HCT116 (cell line): ENCODE data around the gene CLEC19A. TPM values are rescaled to one million over a fixed set of nuclear protein-coding genes. Genes with fewer than 3 reads are reported as not detected.

Experiments used
- ATAC-seq: fragments of 200-7000 bp; cut with Tn5 transposase; 2 replicates; pipeline ENCODE4 v1.9.1; 2020; ENCODE audit warnings: mild to moderate bottlenecking, moderate library complexity
- BruUV-seq: library from RNA; stranded (reverse); fragments of 400-500 nt; replicated peaks from 2 replicates; lab custom pipeline; 2021; lab: Mats Ljungman, UMichigan
- CTCF ChIA-PET: fragments of 300-600 bp; sonication (Branson Sonifier 250); formaldehyde crosslinking; loops from one replicate; lab custom pipeline; 2021; ENCODE audit warnings: antibody characterized with exemption; lab: Charles Lee
- POLR2A ChIA-PET: fragments of 300-600, 350-600 bp; sonication (Branson Sonifier 250); formaldehyde crosslinking; loops from one replicate; lab custom pipeline; 2021; ENCODE audit warnings: antibody characterized with exemption; lab: Charles Lee
- RAD21 ChIA-PET, 2 experiments: fragments of 300-600 bp; sonication (Branson Sonifier 250); formaldehyde crosslinking; loops; one replicate each; lab custom pipeline; 2023; ENCODE audit warnings: low total read pairs in 2 of 2; ENCODE audit not compliant: uncharacterized antibody in 2 of 2, unreplicated experiment in 2 of 2, low non-redundant PET in 1 of 2; lab: Charles Lee
- DNase-seq: peaks from one replicate; pipeline ENCODE4 v3.0.0-alpha.2; 2010; ENCODE audit warnings: low read depth, low spot score
- H2AFZ ChIP-seq: fragments of 200-600 bp; shearing (Covaris generic), sonication (generic); 2 replicates; pipeline ENCODE4 v1.6.1; 2017; ENCODE audit warnings: low read depth, mixed run types, mixed read lengths, antibody characterized with exemption, low read length; ENCODE audit not compliant: poor library complexity, severe bottlenecking
- H3K27ac ChIP-seq: 2 replicates; pipeline ENCODE4 v1.5.1; 2012; ENCODE audit warnings: low read depth, low read length
- H3K27me3 ChIP-seq: fragments of 200-600 bp; sonication (generic); 2 replicates; pipeline ENCODE4 v1.6.1; 2016; ENCODE audit warnings: mixed run types, low read length, mixed read lengths; ENCODE audit not compliant: insufficient read depth
- H3K36me3 ChIP-seq, 2 experiments: fragments of 200-500 bp in 1 of 2; fragments of 200-600 bp in 1 of 2; sonication (Bioruptor generic) in 1 of 2; sonication (generic) in 1 of 2; 2 replicates each; pipeline versions ENCODE4 v1.5.1 to v1.6.1; 2014 to 2016; ENCODE audit warnings: low read length in 2 of 2, inconsistent platforms in 1 of 2, mixed read lengths in 1 of 2, mixed run types in 1 of 2; ENCODE audit not compliant: insufficient read depth in 2 of 2, control insufficient read depth in 1 of 2
- H3K4me1 ChIP-seq, 2 experiments: fragments of 200-600 bp in 1 of 2; sonication (generic) in 1 of 2; 2 replicates each; pipeline versions ENCODE4 v1.5.1 to v1.6.1; 2012 to 2017; ENCODE audit warnings: low read length in 2 of 2, inconsistent platforms in 1 of 2, mild to moderate bottlenecking in 1 of 2, mixed read lengths in 1 of 2, mixed run types in 1 of 2, moderate library complexity in 1 of 2; ENCODE audit not compliant: insufficient read depth in 2 of 2, control insufficient read depth in 1 of 2
- H3K4me2 ChIP-seq: fragments of 200-600 bp; sonication (generic); 2 replicates; pipeline ENCODE4 v1.6.1; 2017; ENCODE audit warnings: mixed run types, low read length, mixed read lengths
- H3K4me3 ChIP-seq, 2 experiments: fragments of 200-600 bp in 1 of 2; sonication (generic) in 1 of 2; replicated peaks in 1 of 2; 2 replicates each; pipeline ENCODE4 v1.5.1; 2011 to 2016; ENCODE audit warnings: low read length in 2 of 2, control low read depth in 1 of 2, low read depth in 1 of 2, mild to moderate bottlenecking in 1 of 2, mixed read lengths in 1 of 2, mixed run types in 1 of 2
- H3K79me2 ChIP-seq: fragments of 200-600 bp; sonication (generic); 2 replicates; pipeline ENCODE4 v1.6.1; 2017; ENCODE audit warnings: mild to moderate bottlenecking, mixed run types, low read length, moderate library complexity, mixed read lengths; ENCODE audit not compliant: insufficient read depth
- H3K9ac ChIP-seq: fragments of 200-600 bp; sonication (generic); 2 replicates; pipeline ENCODE4 v1.6.1; 2016; ENCODE audit warnings: low read length, mixed read lengths
- H3K9me2 ChIP-seq: fragments of 200-600 bp; sonication (generic), shearing (Covaris generic); 2 replicates; pipeline ENCODE4 v1.6.1; 2017; ENCODE audit warnings: mixed run types, mild to moderate bottlenecking, moderate library complexity; ENCODE audit not compliant: insufficient read depth
- H3K9me3 ChIP-seq, 2 experiments: fragments of 200-500 bp in 1 of 2; fragments of 200-600 bp in 1 of 2; sonication (Bioruptor generic) in 1 of 2; sonication (generic) in 1 of 2; 2 replicates each; pipeline ENCODE4 v1.6.1; 2014 to 2017; ENCODE audit warnings: low read length in 2 of 2, mixed read lengths in 2 of 2, inconsistent platforms in 1 of 2, low read depth in 1 of 2, mild to moderate bottlenecking in 1 of 2, mixed run types in 1 of 2, moderate library complexity in 1 of 2; ENCODE audit not compliant: control insufficient read depth in 1 of 2, insufficient read depth in 1 of 2
- H4K20me1 ChIP-seq: fragments of 200-600 bp; sonication (generic), shearing (Covaris generic); 2 replicates; pipeline ENCODE4 v1.6.1; 2017; ENCODE audit warnings: mixed run types, mild to moderate bottlenecking, moderate library complexity; ENCODE audit not compliant: insufficient read depth
- ATF3 ChIP-seq: IDR thresholded peaks from 2 replicates; pipeline ENCODE4 v1.6.1; 2012
- CBX3 ChIP-seq: IDR thresholded peaks from 2 replicates; pipeline ENCODE4 v1.6.1; 2012; ENCODE audit warnings: low read depth
- ELF1 ChIP-seq: IDR thresholded peaks from 2 replicates; pipeline ENCODE4 v1.6.1; 2012; ENCODE audit warnings: low read depth, borderline replicate concordance
- EZH2phosphoT487 ChIP-seq: fragments of 200-600 bp; IDR thresholded peaks from 2 replicates; pipeline ENCODE4 v1.6.1; 2018; ENCODE audit warnings: antibody characterized with exemption, borderline replicate concordance
- JUND ChIP-seq: IDR thresholded peaks from 2 replicates; pipeline ENCODE4 v1.6.1; 2012
- POLR2A ChIP-seq: IDR thresholded peaks from 2 replicates; pipeline ENCODE4 v1.7.0; 2011; ENCODE audit warnings: borderline replicate concordance; ENCODE audit not compliant: insufficient read depth, insufficient read length; ENCODE audit errors: extremely low read depth
- POLR2AphosphoS5 ChIP-seq: IDR thresholded peaks from 2 replicates; pipeline ENCODE4 v1.6.1; 2011; ENCODE audit warnings: mild to moderate bottlenecking, low read depth, low read length, moderate library complexity
- RAD21 ChIP-seq: IDR thresholded peaks from 2 replicates; pipeline ENCODE4 v1.6.1; 2012; ENCODE audit warnings: low read depth, mild to moderate bottlenecking
- TCF7L2 ChIP-seq: IDR thresholded peaks from 2 replicates; pipeline ENCODE4 v1.7.0; 2011; ENCODE audit warnings: borderline replicate concordance, inconsistent platforms; ENCODE audit not compliant: insufficient read depth, insufficient read length; ENCODE audit errors: extremely low read depth
- ZFX ChIP-seq: fragments of 450-650 bp; IDR thresholded peaks from 2 replicates; pipeline ENCODE4 v1.6.1; 2017
- ZNF274 ChIP-seq: fragments of 200-500 bp; sonication (Bioruptor generic); IDR thresholded peaks from 2 replicates; pipeline ENCODE4 v1.6.1; 2014; ENCODE audit warnings: mild to moderate bottlenecking, low read depth, low read length, inconsistent platforms
- intact Hi-C: fragments of 100-400 bp; cut with micrococcal nuclease; formaldehyde crosslinking; loops from 2 replicates; pipeline ENCODE4 v1.10.0; 2022
- total RNA-seq: library from RNA; stranded (reverse); gene quantifications from one replicate; pipeline ENCODE4 v1.2.1, GENCODE V29; 2021; ENCODE audit not compliant: unreplicated experiment
- TF ChIP-seq, protein P1 (sequence below): IDR thresholded peaks from 2 replicates; pipeline ENCODE4 v1.6.1; 2011; ENCODE audit warnings: mild to moderate bottlenecking, low read length, moderate library complexity; ENCODE audit not compliant: insufficient replicate concordance; ENCODE audit errors: extremely low read depth
- TF ChIP-seq, protein P2 (sequence below): IDR thresholded peaks from 2 replicates; pipeline ENCODE4 v1.6.1; 2012
- TF ChIP-seq, protein P3 (sequence below): IDR thresholded peaks from 2 replicates; pipeline ENCODE4 v1.6.1; 2012; ENCODE audit warnings: low read depth

Gene CLEC19A
- total RNA-seq, 1 experiment from 2014 or later, result not detected

- Histone ChIP-seq H2AFZ (no peak overlapping the region), H3K9ac (no peak overlapping the region), H3K36me3 (no peaks in the 10 kb centered on the region), H3K79me2 (no peaks in the 10 kb centered on the region), H3K4me1 (peaks cover 10% of the 10 kb centered on the region in 2 experiments; a peak in 3 of 4 replicates), H3K4me3 (no peak overlapping the region), H3K9me3 (no peaks in the 10 kb centered on the region), H3K27me3 (peaks cover 16% of the 10 kb centered on the region; the same call in 1 of the 2 replicates), H3K27ac (no peak overlapping the region), H4K20me1 (no peaks in the 10 kb centered on the region), H3K9me2 (no peaks in the 10 kb centered on the region), H3K4me2 (no peak overlapping the region)
- ChIA-PET CTCF (no interaction called here), POLR2A (no interaction called here), RAD21 (no interaction called here)
- intact Hi-C loops, result no loop called here
- no TSS peak for BruUV-seq
- TF ChIP-seq JUND, result no peak
- TF ChIP-seq, protein P1, sequence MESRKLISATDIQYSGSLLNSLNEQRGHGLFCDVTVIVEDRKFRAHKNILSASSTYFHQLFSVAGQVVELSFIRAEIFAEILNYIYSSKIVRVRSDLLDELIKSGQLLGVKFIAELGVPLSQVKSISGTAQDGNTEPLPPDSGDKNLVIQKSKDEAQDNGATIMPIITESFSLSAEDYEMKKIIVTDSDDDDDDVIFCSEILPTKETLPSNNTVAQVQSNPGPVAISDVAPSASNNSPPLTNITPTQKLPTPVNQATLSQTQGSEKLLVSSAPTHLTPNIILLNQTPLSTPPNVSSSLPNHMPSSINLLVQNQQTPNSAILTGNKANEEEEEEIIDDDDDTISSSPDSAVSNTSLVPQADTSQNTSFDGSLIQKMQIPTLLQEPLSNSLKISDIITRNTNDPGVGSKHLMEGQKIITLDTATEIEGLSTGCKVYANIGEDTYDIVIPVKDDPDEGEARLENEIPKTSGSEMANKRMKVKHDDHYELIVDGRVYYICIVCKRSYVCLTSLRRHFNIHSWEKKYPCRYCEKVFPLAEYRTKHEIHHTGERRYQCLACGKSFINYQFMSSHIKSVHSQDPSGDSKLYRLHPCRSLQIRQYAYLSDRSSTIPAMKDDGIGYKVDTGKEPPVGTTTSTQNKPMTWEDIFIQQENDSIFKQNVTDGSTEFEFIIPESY, result no peak
- no peak for ATAC-seq
- no peak for DNase-seq
These were observed 6.7 kb downstream of the CLEC19A start for GRCh38 chr16:19292186-19292585.

GRCh38 chr16:19294156-19294649 is 8.7 kb downstream of the CLEC19A start:
- no peak for ATAC-seq
- H3K27ac ChIP-seq, result no peak overlapping the region
- ChIA-PET POLR2A (no interaction called here), RAD21 (no interaction called here), CTCF (no interaction called here)
- no peaks in the 10 kb centered on the region for H3K79me2 ChIP-seq
- DNase-seq, result no peak
- no peak overlapping the region for H2AFZ ChIP-seq
- no peak overlapping the region for H3K4me2 ChIP-seq
- no peak overlapping the region for H3K9ac ChIP-seq
- H4K20me1 ChIP-seq, result no peaks in the 10 kb centered on the region
- intact Hi-C loops, result no loop called here
- H3K36me3 ChIP-seq, result no peaks in the 10 kb centered on the region
- peaks cover 16% of the 10 kb centered on the region; the same call in 1 of the 2 replicates for H3K27me3 ChIP-seq
- H3K4me3 ChIP-seq, result no peak overlapping the region
- no TSS peak for BruUV-seq
- no peaks in the 10 kb centered on the region for H3K9me2 ChIP-seq
- H3K9me3 ChIP-seq, result no peaks in the 10 kb centered on the region
- H3K4me1 ChIP-seq, result peaks cover 10% of the 10 kb centered on the region in 2 experiments; a peak in 3 of 4 replicates
- TF ChIP-seq POLR2AphosphoS5 (no peak), POLR2A (no peak), JUND (no peak), ATF3 (no peak), ZNF274 (no peak), CBX3 (no peak), RAD21 (no peak), EZH2phosphoT487 (no peak), TCF7L2 (no peak), ZFX (no peak), ELF1 (no peak)
- TF ChIP-seq, protein P2, sequence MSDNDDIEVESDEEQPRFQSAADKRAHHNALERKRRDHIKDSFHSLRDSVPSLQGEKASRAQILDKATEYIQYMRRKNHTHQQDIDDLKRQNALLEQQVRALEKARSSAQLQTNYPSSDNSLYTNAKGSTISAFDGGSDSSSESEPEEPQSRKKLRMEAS, result no peak
- TF ChIP-seq, protein P3, sequence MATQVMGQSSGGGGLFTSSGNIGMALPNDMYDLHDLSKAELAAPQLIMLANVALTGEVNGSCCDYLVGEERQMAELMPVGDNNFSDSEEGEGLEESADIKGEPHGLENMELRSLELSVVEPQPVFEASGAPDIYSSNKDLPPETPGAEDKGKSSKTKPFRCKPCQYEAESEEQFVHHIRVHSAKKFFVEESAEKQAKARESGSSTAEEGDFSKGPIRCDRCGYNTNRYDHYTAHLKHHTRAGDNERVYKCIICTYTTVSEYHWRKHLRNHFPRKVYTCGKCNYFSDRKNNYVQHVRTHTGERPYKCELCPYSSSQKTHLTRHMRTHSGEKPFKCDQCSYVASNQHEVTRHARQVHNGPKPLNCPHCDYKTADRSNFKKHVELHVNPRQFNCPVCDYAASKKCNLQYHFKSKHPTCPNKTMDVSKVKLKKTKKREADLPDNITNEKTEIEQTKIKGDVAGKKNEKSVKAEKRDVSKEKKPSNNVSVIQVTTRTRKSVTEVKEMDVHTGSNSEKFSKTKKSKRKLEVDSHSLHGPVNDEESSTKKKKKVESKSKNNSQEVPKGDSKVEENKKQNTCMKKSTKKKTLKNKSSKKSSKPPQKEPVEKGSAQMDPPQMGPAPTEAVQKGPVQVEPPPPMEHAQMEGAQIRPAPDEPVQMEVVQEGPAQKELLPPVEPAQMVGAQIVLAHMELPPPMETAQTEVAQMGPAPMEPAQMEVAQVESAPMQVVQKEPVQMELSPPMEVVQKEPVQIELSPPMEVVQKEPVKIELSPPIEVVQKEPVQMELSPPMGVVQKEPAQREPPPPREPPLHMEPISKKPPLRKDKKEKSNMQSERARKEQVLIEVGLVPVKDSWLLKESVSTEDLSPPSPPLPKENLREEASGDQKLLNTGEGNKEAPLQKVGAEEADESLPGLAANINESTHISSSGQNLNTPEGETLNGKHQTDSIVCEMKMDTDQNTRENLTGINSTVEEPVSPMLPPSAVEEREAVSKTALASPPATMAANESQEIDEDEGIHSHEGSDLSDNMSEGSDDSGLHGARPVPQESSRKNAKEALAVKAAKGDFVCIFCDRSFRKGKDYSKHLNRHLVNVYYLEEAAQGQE, result no peak
